Stomach (tissue), 4 donors: ENCODE data around the gene TRIML1.

Source experiments
- CTCF ChIP-seq, 7 experiments: fragments of 450-650 bp in 4 of 7; fragments of 200-600 bp in 3 of 7; sonication (generic) in 3 of 7; IDR thresholded peaks; one replicate each; pipeline ENCODE4 v1.5.1; 2016 to 2019; ENCODE audit warnings: antibody characterized with exemption in 7 of 7, control low read depth in 2 of 7, mild to moderate bottlenecking in 1 of 7
- EP300 ChIP-seq: sonication (generic); formaldehyde crosslinking; IDR thresholded peaks from one replicate; pipeline ENCODE4 v1.6.1; 2017; ENCODE audit warnings: antibody characterized with exemption

GRCh38 chr4:188194421-188194820 is 55.2 kb downstream of the TRIML1 start:
- TF ChIP-seq CTCF (IDR thresholded peaks at IDR 0.05) = no peak
- no peak for TF ChIP-seq EP300
